T-cell (primary cell): Measurements from ENCODE around the gene ALKBH8. TPM values are rescaled to one million over a fixed set of nuclear protein-coding genes. Genes with fewer than 3 reads are reported as not detected.

Experiments used
- ATAC-seq, 4 experiments: fragments of 200-7000 bp in 3 of 4; fragments of 150-1000 bp in 1 of 4; cut with Tn5 transposase; replicated peaks in 1 of 4; 1 replicate in 3 of 4; 2 replicates in 1 of 4; pipeline ENCODE4 v1.10.0; 2021; ENCODE audit warnings: moderate library complexity in 3 of 4, mild to moderate bottlenecking in 2 of 4, moderate number of reproducible peaks in 1 of 4
- CTCF ChIA-PET, 2 donors: fragments of 300-600 bp; sonication (Branson Sonifier 250); formaldehyde crosslinking; loops; one replicate each; lab custom pipeline; 2022; ENCODE audit warnings: antibody characterized with exemption in 2 of 2; lab: Charles Lee
- POLR2A ChIA-PET, 2 donors: fragments of 300-600 bp; sonication (Branson Sonifier 250); formaldehyde crosslinking; loops; one replicate each; lab custom pipeline; 2022; ENCODE audit warnings: antibody characterized with exemption in 2 of 2; lab: Charles Lee
- DNase-seq, 35 experiments: peaks; one replicate each; pipeline versions ENCODE4 v3.0.0 to v3.0.0-alpha.2; 2013 to 2023
- H3K27ac ChIP-seq: one replicate; pipeline ENCODE4 v1.5.1; 2013; ENCODE audit warnings: low read length
- H3K27me3 ChIP-seq, 2 experiments: replicated peaks in 1 of 2; 1 replicate in 1 of 2; 2 replicates in 1 of 2; pipeline versions ENCODE4 v1.6.1 to v1.7.0; 2013; ENCODE audit warnings: low read length in 1 of 2, mixed read lengths in 1 of 2; ENCODE audit not compliant: control insufficient read depth in 2 of 2, insufficient read depth in 2 of 2; ENCODE audit errors: extremely low read depth in 1 of 2
- H3K36me3 ChIP-seq, 2 donors: 1 replicate in 1 of 2; 2 replicates in 1 of 2; pipeline versions ENCODE4 v1.6.1 to v1.7.0; 2013; ENCODE audit warnings: low read length in 1 of 2; ENCODE audit not compliant: control insufficient read depth in 2 of 2, insufficient read depth in 1 of 2; ENCODE audit errors: extremely low read depth in 1 of 2
- H3K4me1 ChIP-seq, 2 experiments: 1 replicate in 1 of 2; 2 replicates in 1 of 2; pipeline versions ENCODE4 v1.6.1 to v1.7.0; 2013; ENCODE audit warnings: low read length in 2 of 2, mixed read lengths in 1 of 2; ENCODE audit not compliant: insufficient read depth in 2 of 2, control insufficient read depth in 1 of 2; ENCODE audit errors: extremely low read depth in 1 of 2
- H3K4me3 ChIP-seq, 2 donors: 1 replicate in 1 of 2; 2 replicates in 1 of 2; pipeline versions ENCODE4 v1.5.1 to v1.7.0; 2013; ENCODE audit warnings: mild to moderate bottlenecking in 2 of 2, low read length in 1 of 2, moderate library complexity in 1 of 2; ENCODE audit not compliant: control insufficient read depth in 1 of 2; ENCODE audit errors: extremely low read depth in 1 of 2
- H3K9me3 ChIP-seq: 2 replicates; pipeline ENCODE4 v1.7.0; 2013
- H3K27ac Mint-ChIP-seq, 2 donors: one replicate each; pipeline ENCODE4 v1.8.0; 2020 to 2021; ENCODE audit warnings: mild to moderate bottlenecking in 2 of 2, mixed read lengths in 2 of 2
- H3K27me3 Mint-ChIP-seq, 2 donors: one replicate each; pipeline ENCODE4 v1.8.0; 2021 to 2022; ENCODE audit warnings: mixed read lengths in 2 of 2
- H3K36me3 Mint-ChIP-seq: one replicate; pipeline ENCODE4 v1.8.0; 2021; ENCODE audit warnings: mixed read lengths
- H3K4me1 Mint-ChIP-seq, 3 donors: one replicate each; pipeline ENCODE4 v1.8.0; 2020 to 2022; ENCODE audit warnings: mixed read lengths in 3 of 3, mild to moderate bottlenecking in 1 of 3
- H3K4me3 Mint-ChIP-seq, 3 donors: one replicate each; pipeline ENCODE4 v1.8.0; 2020 to 2022; ENCODE audit warnings: mild to moderate bottlenecking in 3 of 3, mixed read lengths in 3 of 3, moderate library complexity in 3 of 3
- H3K9me3 Mint-ChIP-seq, 3 donors: one replicate each; pipeline ENCODE4 v1.8.0; 2020 to 2022; ENCODE audit warnings: mixed read lengths in 3 of 3
- WGBS: methylation state at CpG from one replicate; pipeline ENCODE4 v1.1.5; 2013; ENCODE audit warnings: missing lambda C conversion rate; ENCODE audit not compliant: insufficient coverage; 5-methylcytosine and 5-hydroxymethylcytosine counted together
- total RNA-seq, 35 experiments: library from RNA in 6 of 35; stranded (reverse) in 6 of 35; fragments of 120-200 nt in 1 of 35; gene quantifications; one replicate each; pipeline versions ENCODE4 v1.2.1 to v1.2.4 and lab custom pipeline; 2013 to 2026

The ALKBH8 gene
- total RNA-seq, 5 donors from 2014 or later (not counting 1 experiment from before 2014, with no cell fraction given): 11.6 to 15.4 (median 12.4) TPM

DNA sequence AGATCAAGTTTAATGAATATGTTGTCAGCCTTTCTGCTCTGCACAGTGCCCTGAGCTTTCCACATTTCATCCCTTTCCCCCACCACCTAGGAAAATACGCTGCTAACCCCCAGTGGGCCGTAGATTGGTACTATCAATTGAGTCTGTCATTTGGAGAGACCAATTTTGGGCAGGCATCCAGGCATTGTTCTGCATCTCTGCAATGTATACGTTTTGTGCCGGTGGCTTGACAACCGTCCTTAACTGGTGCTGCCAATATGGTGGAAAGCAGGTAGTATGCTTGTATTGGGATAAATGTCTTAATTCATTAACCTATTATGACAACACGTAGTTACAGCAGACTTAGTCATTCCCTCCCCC lies 26.7 kb upstream of the ALKBH8 start:
- Mint-ChIP-seq H3K9me3 (no peaks in the 10 kb centered on the region), H3K27me3 (peaks cover 66 to 69% of the 10 kb centered on the region in 2 donors), H3K36me3 (no peaks in the 10 kb centered on the region), H3K27ac (no peak overlapping the region), H3K4me1 (peaks cover 25 to 31% (median 31%) of the 10 kb centered on the region in 3 donors), H3K4me3 (peak overlapping the region; percentile 76 to 95 (median 82))
- Histone ChIP-seq H3K4me3 (peak overlapping the region in 1 of 2 donors; percentile 77), H3K27ac (no peak overlapping the region), H3K27me3 (peaks cover 30 to 40% of the 10 kb centered on the region in 2 experiments), H3K4me1 (peaks cover 9 to 23% of the 10 kb centered on the region in 2 experiments), H3K36me3 (no peaks in the 10 kb centered on the region), H3K9me3 (no peaks in the 10 kb centered on the region)
- DNase-seq (peak in 1 of 35 experiments; percentile 11), ATAC-seq (peak in 1 of 4 experiments; percentile 19)
- ChIA-PET CTCF (no interaction called here), POLR2A (no interaction called here)
- no CpG with 5 or more reads among the region's 6 CpGs for WGBS

DNA sequence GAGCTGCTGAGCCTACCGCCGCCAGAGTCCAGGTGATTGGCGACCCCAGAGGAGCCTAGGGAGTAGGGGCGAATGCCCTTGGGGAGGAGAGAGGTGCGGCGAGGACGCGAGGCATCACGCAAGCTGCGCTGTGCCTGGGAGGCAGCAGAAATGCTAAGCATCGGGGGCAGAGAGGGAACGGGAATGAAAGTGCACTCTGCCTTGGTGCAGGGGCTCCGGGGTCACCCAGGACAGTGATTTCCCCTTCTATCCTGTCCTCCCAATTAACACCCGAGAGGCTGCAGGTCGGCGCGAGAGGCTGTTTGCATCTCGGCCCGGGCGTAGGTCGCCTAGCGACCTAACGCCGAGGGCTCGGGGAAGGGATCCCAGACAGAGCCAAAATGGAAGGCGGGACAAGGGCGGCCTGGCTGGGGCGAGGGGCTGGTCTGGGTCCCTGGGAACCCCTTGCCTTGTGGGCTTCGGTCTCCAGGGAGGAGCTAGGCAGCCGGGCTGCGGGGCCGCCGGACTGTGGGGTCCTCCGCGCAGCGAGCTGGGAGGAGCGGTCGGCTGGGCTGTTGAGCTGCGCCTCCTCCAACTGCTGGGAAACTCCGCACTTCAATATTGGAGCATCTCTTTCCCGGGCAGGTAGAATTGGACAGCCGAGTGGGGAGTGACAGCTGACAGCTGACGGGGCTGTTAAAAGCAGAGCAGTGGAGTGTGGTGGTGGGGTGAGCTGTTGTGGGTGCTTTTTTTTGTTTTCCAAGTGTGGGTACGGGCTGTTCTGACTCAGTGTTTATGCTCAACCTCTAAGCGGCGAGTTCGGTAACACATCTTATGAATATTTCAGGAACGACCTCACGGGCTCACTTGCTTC lies 26.1 kb upstream of the ALKBH8 start:
- peaks cover 34 to 43% of the 10 kb centered on the region in 2 experiments for H3K27me3 ChIP-seq
- Mint-ChIP-seq H3K27me3 (peaks cover 66 to 71% of the 10 kb centered on the region in 2 donors), H3K27ac (no peak overlapping the region), H3K36me3 (no peaks in the 10 kb centered on the region), H3K4me1 (peaks cover 25 to 31% (median 31%) of the 10 kb centered on the region in 3 donors), H3K9me3 (no peaks in the 10 kb centered on the region), H3K4me3 (peak overlapping the region; percentile 76 to 95 (median 82))
- 3% methylated on average over 40 of the region's 49 CpGs for WGBS
- POLR2A ChIA-PET: no interaction called here
- H3K36me3 ChIP-seq: no peaks in the 10 kb centered on the region
- no peaks in the 10 kb centered on the region for H3K9me3 ChIP-seq
- CTCF ChIA-PET: no interaction called here
- H3K4me1 ChIP-seq: peaks cover 9 to 23% of the 10 kb centered on the region in 2 experiments
- peak overlapping the region; percentile 47 to 77 for H3K4me3 ChIP-seq
- ATAC-seq (peak; percentile 34 to 55 (median 46)), DNase-seq (peak in 5 of 35 experiments; percentile 1 to 21 (median 13))
- no peak overlapping the region for H3K27ac ChIP-seq

DNA sequence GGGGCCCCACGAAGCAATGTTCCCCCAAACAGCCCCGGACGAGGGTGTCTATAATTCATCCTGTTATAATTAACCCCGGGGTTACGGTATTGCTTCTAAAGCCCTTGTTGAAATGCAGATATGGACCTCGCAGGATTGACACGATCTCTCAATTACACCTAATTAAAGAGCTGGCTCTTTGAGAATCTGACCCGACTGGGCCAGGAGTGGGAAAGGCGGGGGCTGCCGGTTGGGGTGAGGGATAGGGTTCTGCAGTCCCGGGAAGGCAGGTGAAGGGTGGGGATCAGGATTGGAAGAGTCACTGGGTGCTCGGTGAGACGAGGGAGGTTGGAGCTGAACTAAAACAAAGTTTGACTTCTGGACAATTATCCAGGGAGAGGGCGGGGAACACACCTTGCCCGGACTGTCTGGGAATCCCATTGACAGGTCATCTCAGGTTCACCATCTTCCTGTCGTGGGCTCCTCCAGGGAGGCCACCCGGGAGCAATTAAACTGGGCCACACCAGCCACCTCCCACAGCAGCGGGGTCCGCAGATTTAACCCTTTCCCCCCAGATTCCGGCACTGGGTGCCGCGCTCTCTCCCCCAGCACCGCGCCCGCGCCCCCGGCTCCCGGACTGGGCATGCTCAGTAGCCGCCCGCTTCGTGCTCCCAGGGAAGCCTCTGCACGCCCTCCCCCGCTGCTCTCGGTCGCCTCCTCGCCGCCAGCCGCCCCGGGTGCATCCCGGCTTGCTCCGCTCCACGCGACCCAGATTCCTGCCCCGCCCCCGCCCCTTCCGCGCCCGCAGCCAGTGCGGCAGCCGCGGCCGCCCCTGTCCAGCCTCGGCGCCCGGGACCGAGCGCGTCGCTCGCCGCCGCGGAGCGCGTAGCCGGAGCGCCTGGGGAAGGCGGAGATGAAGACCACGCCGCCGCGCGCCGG lies 25.2 kb upstream of the ALKBH8 start, which contains the start of gene ELMOD1:
Gene ELMOD1, plus strand, starts transcription at position 688 of the 918 bp plus-strand sequence. CDS start 27,043 bp downstream, outside the sequence.
- DNase-seq (peak in 12 of 35 experiments; percentile 5 to 43 (median 16)), ATAC-seq (peak; percentile 45 to 56 (median 50))
- H3K4me1 ChIP-seq: peaks cover 9 to 23% of the 10 kb centered on the region in 2 experiments
- H3K4me3 Mint-ChIP-seq: peak within 1 kb of the TSS; percentile 80 to 95 (median 82)
- ChIA-PET CTCF (interaction anchor here (0.6 to 1.2 kb wide), 3 partner anchors 16 to 92 kb away, joined by 3 to 6 read pairs (median 3); no protein-coding TSS in a partner anchor), POLR2A (interaction anchor here in 1 of 2 donors (0.6 kb wide), 1 partner anchor 212 kb away, joined by 4 read pairs; no protein-coding TSS in a partner anchor)
- H3K4me3 ChIP-seq: peak within 1 kb of the TSS; percentile 47 to 77
- peak within 1 kb of the TSS in 1 of 2 donors; percentile 9 for H3K27ac Mint-ChIP-seq
- H3K36me3 Mint-ChIP-seq: no peaks in the 10 kb centered on the region
- no peaks in the 10 kb centered on the region for H3K36me3 ChIP-seq
- peaks cover 75 to 76% of the 10 kb centered on the region in 2 donors for H3K27me3 Mint-ChIP-seq
- WGBS: under 1% methylated on average over 65 of the region's 74 CpGs
- H3K9me3 ChIP-seq: no peaks in the 10 kb centered on the region
- no peak within 1 kb of the TSS for H3K27ac ChIP-seq
- no peaks in the 10 kb centered on the region for H3K9me3 Mint-ChIP-seq
- H3K4me1 Mint-ChIP-seq: peaks cover 25 to 31% (median 31%) of the 10 kb centered on the region in 3 donors
- peaks cover 34 to 45% of the 10 kb centered on the region in 2 experiments for H3K27me3 ChIP-seq

DNA sequence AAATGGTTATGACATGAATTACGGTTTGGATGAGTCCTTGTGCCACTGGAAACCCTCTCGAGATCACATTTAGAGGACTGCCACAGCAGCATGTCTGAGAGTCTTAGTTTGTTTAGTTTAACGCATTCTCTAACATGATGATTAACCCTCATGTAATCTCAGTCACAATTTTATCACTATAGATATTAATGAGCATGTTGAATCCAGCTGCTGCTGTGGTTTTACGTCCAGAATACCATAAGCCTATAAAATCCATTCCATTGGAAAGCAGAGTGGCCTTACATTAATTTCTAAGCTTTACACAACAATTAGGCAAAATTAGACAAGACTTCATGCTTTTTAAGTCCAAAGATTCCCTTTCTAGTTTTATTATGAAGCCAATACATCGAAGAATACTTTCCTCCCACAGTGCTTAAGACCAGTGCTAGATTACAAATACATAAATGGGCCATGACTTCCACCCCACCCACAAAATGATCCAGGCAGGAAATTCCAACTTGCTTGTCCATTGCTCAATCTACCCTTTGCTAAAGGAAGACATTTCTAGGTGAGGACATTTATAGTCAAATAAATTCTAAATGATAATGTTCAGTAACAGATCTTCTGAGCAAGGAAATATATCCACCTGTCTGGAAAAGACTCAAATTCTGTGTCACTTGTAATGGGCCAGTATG lies 21.9 kb upstream of the ALKBH8 start:
- H3K27ac ChIP-seq: no peak overlapping the region
- Mint-ChIP-seq H3K36me3 (no peaks in the 10 kb centered on the region), H3K27ac (no peak overlapping the region), H3K27me3 (peaks cover 69 to 79% of the 10 kb centered on the region in 2 donors), H3K4me1 (peaks cover 19 to 27% (median 27%) of the 10 kb centered on the region in 3 donors), H3K4me3 (no peak overlapping the region), H3K9me3 (no peaks in the 10 kb centered on the region)
- H3K4me3 ChIP-seq: no peak overlapping the region
- peaks cover 28 to 31% of the 10 kb centered on the region in 2 experiments for H3K27me3 ChIP-seq
- CTCF ChIA-PET: no interaction called here
- POLR2A ChIA-PET: no interaction called here
- H3K9me3 ChIP-seq: no peaks in the 10 kb centered on the region
- H3K36me3 ChIP-seq: no peaks in the 10 kb centered on the region
- WGBS: 80% methylated on average over 1 of the region's 5 CpGs
- no peak for DNase-seq
- ATAC-seq: no peak
- H3K4me1 ChIP-seq: peaks cover 9 to 23% of the 10 kb centered on the region in 2 experiments

DNA sequence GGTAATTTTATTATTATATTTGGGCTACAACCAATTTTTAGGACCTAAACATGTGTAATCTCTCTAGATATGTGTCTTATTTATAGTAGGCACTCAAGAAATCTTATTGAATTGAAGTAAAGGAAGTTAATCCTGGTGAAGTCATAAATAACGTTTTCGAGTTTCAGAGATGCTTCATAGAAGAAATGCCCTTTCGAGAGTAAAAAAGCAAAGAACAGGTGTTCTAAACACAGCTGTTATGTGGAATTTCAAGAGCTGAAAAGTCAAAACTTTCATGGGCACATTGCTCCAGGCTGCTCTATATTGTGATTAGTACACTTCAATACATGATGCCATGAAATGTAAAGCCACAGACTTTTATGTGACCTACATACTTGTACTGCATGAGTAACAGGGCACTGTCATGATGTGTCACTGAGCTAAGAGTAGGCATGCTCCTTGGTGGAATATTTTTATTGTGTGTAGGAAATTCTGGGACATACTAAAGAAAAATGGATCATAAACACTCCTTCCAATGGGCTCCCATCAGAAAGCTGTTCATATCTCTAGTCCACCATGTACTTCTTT lies 18.2 kb upstream of the ALKBH8 start:
- peaks cover 45 to 68% of the 10 kb centered on the region in 2 donors for H3K27me3 Mint-ChIP-seq
- H3K27ac ChIP-seq: no peak overlapping the region
- H3K4me3 ChIP-seq: no peak overlapping the region
- H3K4me1 Mint-ChIP-seq: no peaks in the 10 kb centered on the region
- H3K9me3 ChIP-seq: no peaks in the 10 kb centered on the region
- ATAC-seq (no peak), DNase-seq (no peak)
- no peaks in the 10 kb centered on the region for H3K36me3 ChIP-seq
- peaks cover 4 to 12% of the 10 kb centered on the region in 2 experiments for H3K27me3 ChIP-seq
- H3K27ac Mint-ChIP-seq: no peak overlapping the region
- H3K4me1 ChIP-seq: no peaks in the 10 kb centered on the region
- H3K36me3 Mint-ChIP-seq: no peaks in the 10 kb centered on the region
- H3K4me3 Mint-ChIP-seq: no peak overlapping the region
- WGBS: 40% methylated on average over 2 of the region's 3 CpGs
- ChIA-PET POLR2A (interaction anchor here in 1 of 2 donors (0.6 kb wide), 1 partner anchor 1271 kb away, joined by 3 read pairs; no protein-coding TSS in a partner anchor), CTCF (interaction anchor here in 1 of 2 donors (1.3 kb wide), 1 partner anchor 12 kb away, joined by 4 read pairs; no protein-coding TSS in a partner anchor)
- H3K9me3 Mint-ChIP-seq: peaks cover 3 to 6% (median 5%) of the 10 kb centered on the region in 3 donors
